SIG-M5 treated with dmso at 0.1 percent for 504 hours (cell line): ENCODE data around the gene ATP7A.
"Not testable (repeated sequence)": the region's sequence is repeated elsewhere in the genome, so short reads cannot be mapped to it uniquely, and the experiment has no call there.

ENCODE experiments used
- DNase-seq: peaks from one replicate; lab custom pipeline; 2025; ENCODE audit not compliant: unreplicated experiment; lab: John Stamatoyannopoulos, UW

ATP7A gene

DNA sequence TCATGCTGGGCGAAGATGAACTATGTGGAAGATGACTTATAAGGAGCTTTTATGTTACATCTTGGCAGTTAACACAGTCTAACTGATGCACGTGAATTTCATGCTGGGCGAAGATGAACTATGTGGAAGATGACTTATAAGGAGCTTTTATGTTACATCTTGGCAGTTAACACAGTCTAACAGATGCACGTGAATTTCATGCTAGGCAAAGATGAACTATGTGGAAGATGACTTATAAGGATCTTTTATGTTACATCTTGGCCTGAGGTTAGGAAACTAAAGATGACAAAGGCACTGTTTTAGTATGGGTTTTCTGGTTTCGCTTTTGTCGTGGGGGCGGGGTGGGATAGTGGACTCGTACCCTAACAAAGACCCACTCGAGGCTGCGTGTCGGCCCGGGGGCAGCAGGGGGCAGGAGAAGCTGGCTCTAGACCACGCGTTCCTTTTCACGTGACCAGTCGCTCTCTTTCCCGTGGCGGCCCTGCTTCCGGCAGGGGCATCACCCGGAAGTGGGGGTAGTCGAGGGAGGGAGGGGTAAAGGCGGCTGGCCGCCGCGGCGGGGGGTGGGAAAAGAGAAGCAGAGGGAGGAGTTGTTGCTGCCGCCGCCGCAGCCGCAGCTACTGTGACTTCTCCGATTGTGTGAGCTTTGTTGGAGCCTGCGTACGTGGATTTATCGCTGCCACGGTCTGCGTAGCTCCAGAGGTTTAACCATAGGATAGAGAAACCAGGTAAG lies at the start of gene ATP7A:
TSS of gene ATP7A (plus strand) at position 586 of the 733 bp plus-strand sequence. CDS start 60,949 bp downstream, outside the sequence.
- peak; percentile 89 for DNase-seq

DNA sequence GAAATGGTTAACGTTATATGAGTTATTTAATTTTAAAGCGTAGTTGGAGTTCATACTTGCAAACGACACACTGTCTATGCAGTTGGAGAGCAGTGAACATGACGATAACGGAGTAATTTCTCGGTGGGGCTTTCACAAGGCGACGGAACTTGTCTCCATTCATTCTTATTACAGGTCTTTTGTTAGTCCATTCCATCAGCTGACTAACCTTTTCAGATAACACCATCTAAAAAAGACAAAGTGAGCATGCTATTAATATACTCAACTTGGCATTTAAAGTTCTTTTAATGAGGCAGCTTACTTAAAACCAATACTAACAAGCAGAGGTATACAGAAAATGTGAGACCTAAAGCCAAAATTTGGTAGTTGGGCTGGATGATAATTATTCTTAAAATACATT lies 35.1 kb upstream of the ATP7A start:
- DNase-seq = no peak

DNA sequence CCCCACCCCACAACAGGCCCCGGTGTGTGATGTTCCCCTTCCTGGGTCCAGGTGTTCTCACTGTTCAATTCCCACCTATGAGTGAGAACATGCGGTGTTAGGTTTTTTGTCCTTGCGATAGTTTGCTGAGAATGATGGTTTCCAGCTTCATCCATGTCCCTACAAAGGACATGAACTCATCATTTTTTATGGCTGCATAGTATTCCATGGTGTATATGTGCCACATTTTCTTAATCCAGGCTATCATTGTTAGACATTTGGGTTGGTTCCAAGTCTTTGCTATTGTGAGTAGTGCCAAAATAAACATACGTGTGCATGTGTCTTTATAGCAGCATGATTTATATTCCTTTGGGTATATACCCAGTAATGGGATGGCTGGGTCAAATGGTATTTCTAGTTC lies 29.1 kb upstream of the ATP7A start:
- DNase-seq = not testable (repeated sequence)

DNA sequence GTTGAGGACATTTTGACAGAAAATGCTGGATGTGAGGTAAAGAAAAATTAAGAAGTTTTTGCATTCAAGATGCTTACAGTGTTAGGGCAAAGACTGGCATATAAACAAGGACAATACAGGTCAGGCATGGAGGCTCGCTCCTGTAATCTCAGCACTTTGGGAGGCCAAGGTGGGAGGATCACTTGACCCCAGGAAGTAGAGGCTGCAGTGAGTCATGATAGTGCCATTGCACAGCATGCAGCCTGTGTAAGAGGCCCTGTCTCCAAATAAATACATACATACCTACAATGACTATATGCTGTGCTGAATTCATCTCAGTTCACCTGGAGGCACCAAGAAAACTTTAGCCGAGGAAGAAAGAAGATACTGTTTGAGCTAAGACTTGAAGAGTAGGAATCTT lies 17.6 kb upstream of the ATP7A start:
- DNase-seq = no peak

DNA sequence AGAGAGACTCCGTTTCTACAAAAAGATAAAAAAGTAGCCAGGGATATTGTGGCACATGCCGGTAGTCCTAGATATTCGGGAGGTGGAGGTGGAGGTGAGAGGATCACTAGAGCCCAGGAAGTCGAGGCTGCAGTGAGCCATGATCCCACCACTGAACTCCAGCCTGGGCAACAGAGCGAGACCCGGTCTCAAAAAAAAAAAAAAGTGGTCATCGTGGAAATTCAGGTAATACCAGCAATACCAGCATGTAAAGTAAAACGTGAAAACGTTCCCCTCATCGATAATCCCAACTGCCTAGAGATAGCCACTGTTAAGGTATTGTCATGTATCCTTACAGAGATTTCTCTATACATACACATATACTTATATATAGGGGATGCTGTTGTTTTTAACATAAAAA lies 16.8 kb upstream of the ATP7A start:
- DNase-seq = no peak

DNA sequence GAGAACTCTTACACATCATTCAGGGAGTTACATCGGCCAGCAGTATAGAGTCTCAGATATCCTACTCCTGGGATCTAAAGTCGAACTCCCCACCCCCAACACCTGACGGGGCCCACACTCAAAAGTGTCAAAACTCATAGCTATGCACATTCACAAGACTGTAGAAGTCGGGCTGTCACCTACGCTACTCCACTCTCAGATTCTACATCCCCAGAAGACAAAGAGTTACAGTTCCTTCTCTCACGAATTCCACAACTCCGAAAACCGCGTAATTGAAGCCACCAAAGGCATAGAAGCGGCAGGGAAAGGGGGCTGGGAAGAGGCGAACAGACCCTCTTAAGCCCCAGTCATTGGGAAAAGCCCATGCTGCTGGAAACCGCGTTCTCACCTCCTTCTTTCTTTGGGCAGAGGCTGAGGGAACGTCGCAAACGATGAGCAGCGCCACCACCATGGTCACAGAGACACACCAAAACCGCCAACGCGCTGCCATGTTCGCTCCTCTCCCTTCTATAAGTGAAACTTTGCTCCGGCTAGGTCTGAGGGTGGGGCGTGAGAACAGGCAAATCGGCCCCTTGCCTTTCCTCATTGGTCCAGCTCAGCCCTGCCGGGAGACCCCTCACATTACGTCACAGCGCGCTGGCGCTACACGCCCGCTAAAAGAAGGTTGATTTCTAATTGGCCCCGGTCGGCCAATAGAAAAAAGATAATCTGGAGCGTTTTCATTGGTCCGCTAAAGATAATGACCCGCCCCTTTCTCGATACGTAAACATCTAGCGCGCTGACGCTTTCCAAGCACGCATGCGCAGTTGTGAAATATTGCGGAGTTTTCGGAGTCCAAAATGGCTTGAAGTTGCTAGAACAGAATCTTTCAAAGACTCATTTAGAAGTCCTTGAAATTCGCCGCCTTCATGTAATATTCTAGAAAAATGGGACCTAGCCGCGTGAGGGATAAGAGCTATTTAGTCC lies 15.3 kb upstream of the ATP7A start, which contains the start of gene MAGT1:
TSS of gene MAGT1 (minus strand) at position 515 of the 966 bp plus-strand sequence. CDS start at position 490, 25 bp downstream.
- DNase-seq = peak; percentile 95

DNA sequence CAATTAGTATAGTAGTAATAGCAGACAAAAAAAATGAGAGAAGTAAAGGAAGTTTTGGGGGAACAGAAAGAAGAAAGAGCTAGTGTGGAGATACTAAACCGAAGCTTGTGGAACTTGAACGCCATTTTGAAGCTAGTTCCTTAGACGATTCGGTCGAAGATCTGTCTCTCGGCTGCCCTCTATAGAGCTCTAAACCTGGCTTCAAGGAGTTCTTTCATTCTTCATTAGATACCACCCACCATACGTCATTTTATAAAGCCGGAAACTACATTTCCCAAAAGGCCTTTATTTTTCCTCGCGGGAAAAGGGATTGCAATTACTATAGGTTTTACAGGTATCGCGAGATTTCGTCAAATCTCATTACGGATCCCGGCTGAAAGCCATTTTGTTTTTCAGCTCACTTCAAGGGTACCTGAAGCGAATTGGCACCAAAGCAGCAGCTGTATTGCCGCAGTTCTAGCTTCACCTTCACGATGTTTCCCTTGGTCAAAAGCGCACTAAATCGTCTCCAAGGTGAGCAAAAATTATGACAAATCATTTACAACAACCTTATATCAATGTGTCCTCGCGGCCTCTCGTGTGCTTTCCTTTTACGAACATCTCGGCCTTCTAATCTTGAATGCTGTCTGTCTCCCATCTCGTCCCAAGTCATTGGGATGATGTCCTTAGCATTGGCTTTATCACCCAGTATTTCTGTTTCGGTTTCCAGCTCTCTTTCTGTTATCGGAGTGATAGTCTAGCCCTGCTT lies 11.2 kb upstream of the ATP7A start, which contains the start of gene COX7B:
TSS of gene COX7B (plus strand) at position 388 of the 748 bp plus-strand sequence. CDS start at position 474, 86 bp downstream.
- peak; percentile 97 for DNase-seq

DNA sequence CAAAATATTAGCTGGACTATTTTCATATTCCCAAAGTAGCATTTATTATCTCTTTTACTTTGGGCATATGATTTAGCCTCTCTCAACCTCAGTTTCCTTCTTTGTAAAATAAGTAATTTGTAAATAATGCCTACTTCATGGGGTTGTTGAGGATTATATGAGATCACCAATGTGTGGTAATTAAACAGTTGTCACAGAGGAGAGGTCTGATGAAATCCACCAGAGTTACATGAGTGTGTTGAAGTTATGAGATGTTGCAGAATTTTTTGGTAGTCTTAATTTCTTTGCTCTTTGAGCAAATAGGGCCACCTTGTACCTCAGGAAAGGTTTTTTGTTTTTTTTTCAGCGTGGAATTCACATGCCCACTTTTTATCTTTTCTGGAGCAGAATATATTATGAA lies 9.8 kb upstream of the ATP7A start:
- DNase-seq = peak; percentile 63

DNA sequence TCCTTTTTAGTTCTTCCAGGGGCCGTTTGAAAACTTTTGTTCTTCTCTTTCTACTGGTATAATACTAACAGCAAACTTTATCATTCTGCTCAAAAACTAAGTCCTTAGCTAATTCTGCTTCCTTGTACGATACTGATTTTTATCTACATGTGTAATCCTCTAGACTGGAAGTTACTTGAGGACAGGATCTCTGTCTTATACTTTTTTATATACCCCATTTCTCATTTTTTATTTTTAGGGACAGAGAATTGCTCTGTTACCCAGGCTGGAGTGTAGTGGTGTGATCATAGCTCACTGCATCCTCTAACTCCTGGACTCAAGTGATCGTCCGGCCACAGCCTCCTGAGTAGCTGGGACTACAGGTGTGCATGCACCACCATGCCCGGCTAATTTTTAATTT lies 9.0 kb upstream of the ATP7A start:
- DNase-seq = no peak

DNA sequence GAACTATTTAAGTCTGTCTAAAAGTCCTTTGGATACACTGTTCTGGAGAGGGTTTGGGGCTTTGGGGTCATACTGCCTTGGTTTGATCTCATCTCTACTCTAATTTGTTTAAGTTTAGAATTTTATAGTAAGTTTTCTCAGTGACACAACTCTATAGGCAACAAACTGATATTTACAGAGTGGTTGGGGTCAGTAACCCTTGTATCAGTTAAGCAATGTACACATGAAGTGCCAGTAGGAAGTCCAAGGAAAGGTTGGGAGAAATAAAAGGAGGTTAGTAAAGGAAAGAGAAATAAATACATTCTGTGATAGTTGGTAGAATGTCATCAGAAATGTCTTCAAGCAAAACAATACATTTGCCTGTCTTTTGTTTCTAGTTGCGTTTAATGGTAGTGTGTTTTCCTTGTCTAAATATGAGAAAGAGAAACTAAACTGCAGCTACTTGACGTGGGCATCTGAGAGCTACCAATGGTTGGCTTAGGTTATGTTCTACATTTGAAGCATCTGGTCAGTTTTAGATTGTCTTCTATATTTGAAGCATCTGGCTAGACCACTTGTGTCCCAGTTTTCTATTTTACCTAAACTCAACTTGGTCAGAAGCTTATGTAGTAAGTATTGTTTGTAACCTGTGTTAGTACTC lies 6.9 kb downstream of the ATP7A start:
- no peak for DNase-seq

DNA sequence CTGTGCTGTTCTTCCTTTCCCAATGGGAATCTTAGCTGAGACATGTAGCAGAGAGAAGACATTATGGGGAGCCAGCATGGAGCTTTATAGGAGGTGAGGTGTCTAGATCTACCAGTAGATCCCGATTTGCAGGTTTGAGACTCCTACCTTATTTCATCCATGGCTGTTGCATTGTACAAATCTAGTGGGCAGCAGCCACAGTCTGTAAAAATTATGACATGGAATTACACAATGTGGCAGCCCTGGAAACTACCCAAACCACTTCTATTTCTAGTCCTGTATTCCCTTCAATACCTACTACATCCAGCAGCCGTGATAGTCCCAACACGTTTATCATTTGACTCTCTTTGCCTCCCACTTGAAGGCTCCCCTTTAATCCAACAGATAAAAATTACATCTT lies 8.1 kb downstream of the ATP7A start:
- peak; percentile 17 for DNase-seq

DNA sequence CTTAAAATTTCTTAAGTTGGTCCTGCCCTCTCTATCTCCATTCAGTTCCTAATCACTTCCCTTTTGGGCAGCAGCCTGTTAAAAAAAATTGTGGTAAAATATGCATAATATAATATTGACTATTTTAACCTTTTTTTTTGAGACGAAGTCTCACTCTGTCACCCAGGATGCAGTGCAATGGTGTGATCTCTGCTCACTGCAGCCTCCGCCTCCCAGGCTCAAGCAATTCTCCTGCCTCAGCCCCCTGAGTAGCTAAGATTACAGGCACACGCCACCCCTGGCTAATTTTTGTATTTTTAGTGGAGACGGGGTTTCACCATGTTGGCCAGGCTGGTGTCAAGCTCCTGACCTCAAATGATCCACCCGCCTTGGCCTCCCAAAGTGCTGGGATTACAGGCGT lies 8.9 kb downstream of the ATP7A start:
- not testable (repeated sequence) for DNase-seq

DNA sequence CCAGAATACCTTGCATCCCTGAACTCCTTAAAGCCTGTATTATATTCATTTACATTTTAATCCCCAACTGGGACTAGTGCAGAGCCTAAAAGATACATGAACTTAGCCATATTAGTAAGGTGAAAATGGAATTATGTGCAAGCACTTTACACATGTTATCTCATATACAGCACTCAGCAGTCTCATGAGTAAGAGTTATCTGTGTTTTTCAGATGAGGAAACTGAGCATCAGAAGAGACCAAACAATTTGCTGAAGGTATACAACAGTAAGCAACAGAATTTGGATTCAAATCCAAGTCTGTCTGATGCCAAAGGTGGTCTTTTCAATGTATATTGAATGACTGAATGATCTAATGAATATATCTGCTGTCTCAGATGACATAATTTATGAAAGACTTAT lies 12.3 kb downstream of the ATP7A start:
- no peak for DNase-seq

DNA sequence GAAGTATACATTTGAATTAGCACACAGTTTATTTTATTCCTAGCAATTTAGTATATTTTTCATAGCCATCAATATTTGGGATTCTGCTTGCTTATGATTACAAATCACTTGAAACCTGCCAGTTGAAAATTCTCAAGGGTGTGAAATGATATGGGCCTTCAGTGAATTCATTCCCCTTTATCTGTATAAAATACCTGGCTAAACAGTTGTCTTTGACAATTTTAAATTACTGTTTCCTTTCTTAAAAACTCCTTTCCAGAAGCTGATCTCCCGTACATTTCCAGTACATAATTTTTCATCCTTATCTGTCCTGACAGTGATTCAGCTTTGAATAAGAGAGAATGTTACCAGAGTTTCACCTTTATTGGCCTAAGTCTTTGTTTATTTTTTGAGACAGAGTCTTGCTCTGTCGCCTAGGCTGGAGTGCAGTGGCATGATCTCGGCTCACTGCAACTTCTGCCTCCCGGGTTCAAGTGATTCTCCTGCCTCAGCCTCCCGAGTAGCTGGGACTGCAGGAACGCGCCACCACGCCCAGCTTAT lies 13.9 kb downstream of the ATP7A start:
- no peak for DNase-seq

DNA sequence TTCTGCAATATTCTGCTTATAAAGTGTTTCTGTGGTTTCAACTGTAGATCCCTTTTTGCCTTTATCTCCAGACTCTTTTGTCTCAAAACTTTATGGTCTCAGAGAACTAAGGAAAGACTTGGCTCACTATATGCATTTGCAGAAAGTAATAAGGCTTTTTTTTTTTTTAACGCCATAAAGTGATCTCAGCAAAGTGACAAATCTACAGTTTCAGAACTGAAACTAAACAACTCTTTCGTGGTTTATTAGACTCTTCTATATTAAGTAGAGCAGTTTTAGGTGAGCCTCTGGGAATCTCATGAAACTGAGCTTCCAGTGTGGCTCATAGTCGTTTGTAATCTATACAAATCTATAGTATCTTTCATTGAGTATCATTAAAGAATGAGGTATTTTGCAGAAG lies 15.3 kb downstream of the ATP7A start:
- no peak for DNase-seq

DNA sequence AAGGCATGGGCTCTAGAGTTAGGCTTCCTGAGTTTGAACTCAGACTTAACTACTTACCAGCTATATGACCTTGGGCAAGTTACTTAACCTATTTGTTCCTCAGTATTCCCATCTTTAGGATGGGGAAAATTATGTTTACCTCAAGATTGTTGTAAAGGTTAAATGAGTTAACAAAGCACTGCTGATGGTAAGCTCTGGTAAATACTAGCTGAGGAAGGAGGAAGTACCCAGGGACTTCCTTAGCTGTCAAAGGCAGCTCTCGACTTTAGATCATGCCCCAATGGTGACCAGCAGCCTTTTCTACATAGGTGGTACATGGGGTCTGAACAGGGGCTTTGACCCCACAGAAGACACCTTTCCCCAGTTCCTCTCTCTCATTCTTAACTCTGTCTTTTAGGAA lies 20.1 kb downstream of the ATP7A start:
- no peak for DNase-seq

DNA sequence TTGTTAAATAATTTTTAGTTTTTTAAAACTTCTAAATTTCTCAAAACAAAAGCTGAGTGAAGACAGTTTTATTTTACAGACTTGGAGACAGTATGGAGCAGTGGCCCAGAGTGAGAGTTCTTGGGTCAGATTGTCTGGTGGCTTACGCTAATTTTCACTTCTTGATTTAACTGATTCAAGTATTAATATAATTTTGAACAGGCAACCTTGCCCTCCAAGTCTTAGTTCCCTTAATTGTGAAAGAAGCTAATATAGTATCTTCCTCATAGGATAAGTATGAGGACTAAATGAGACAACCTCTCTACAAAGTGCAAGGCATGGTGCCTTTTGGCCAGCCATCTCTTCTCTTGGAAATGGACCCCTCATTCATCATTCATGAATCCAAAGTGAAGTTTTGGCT lies 25.4 kb downstream of the ATP7A start:
- no peak for DNase-seq

DNA sequence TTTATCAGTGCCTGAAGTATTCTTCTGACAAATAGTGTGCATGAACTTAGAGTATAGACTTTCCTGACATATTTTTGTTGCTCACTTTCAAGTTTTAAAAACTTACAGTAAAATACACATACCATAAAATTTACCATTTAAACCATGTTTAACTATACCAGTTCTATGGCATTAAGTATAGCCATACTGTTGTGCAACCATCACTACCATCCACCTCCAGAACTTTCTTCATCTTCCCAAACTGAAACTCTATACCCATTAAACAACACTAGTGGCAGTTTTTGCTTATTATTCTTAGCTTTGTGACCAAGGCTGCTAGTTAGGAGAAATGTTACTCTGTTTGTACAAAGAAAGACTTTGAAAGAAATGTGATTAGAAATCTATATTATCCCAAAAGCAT lies 25.8 kb downstream of the ATP7A start:
- DNase-seq = no peak

DNA sequence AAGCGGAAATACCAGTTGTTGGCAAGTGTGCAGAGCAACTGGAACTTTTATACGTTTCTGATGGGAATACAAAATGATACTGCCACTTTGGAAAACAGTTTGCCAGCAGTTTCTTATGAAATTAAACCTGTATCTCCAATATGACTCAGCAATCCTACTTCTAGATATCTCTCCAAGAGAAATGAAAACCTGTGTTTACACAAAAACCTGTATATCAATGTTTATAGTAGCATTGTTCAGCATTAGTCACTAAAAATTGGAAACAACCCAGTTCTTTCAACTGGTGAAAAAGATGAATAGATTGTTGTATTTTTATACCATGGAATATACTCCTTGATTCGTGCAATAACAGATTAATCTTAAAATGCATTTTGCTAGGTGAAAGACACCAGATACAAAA lies 26.8 kb downstream of the ATP7A start:
- peak; percentile 49 for DNase-seq

DNA sequence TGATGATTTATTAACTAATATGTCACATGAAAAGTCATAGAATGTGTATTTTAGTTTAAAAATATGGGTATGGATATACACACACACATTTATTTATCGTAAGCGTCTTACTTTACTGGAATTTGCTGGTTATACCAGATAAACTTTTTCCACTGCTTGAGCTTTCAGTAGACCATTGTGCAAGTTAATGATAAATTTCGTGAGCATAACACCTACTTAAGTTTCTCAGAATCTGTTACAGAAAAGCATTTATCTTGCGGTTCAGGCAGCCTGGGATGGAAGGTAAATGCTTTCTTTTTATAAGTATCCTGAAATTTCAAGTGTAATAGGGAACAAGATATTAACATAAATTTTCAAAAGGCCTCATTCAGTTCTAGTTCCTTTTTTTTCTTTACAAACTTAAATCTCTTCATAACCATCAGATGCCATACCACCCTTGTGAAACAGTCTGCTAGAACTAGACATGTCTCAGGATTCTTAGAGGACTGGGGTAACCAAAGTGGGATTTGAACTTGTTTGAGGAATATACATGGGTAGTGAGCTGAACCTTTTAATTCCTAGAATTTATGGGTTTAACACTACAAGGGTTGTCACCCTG lies 27.7 kb downstream of the ATP7A start:
- DNase-seq = no peak
